Motor neuron (in vitro differentiated cells): ENCODE measurements around the gene UBL3. TPM values are rescaled to one million over a fixed set of nuclear protein-coding genes. Genes with fewer than 3 reads are reported as not detected.

Experiments
- ATAC-seq, 8 experiments: fragments of 200-7000 bp; cut with Tn5 transposase; replicated peaks in 6 of 8; 2 replicates each; pipeline ENCODE4 v1.8.0; 2021; ENCODE audit warnings: mild to moderate bottlenecking in 8 of 8, moderate library complexity in 8 of 8
- H3K27ac ChIP-seq, 2 donors: fragments of 250-450 bp; sonication (Bioruptor Pico); 2 replicates each; pipeline ENCODE4 v1.9.0; 2021; ENCODE audit warnings: antibody characterized with exemption in 2 of 2, mild to moderate bottlenecking in 2 of 2, moderate library complexity in 1 of 2
- H3K4me1 ChIP-seq, 2 donors: fragments of 250-450 bp; sonication (Bioruptor Pico); replicated peaks in 1 of 2; 2 replicates each; pipeline ENCODE4 v1.6.1; 2021; ENCODE audit warnings: antibody characterized with exemption in 2 of 2, mild to moderate bottlenecking in 2 of 2, moderate library complexity in 1 of 2
- H3K4me3 ChIP-seq, 5 donors: fragments of 250-450 bp; sonication (Bioruptor Pico); 2 replicates each; pipeline ENCODE4 v1.9.0; 2021; ENCODE audit warnings: antibody characterized with exemption in 5 of 5, mild to moderate bottlenecking in 5 of 5, moderate library complexity in 4 of 5
- whole genome bisulfite sequencing, 10 experiments: fragments of 450-650 bp; shearing (Covaris generic); methylation state at CpG; one replicate each; pipeline ENCODE4 v1.0.0; 2022; 5-methylcytosine and 5-hydroxymethylcytosine counted together
- in situ Hi-C, 9 experiments: fragments of 400-800 bp; cut with MboI; loops; one replicate each; pipeline ENCODE4 v1.15.0; 2021; ENCODE audit warnings: low sequenced_read_pairs in 9 of 9, low pct_unique_long_range_greater_than_20kb in 2 of 9; ENCODE audit not compliant: unreplicated experiment in 9 of 9
- total RNA-seq, 8 experiments: library from RNA; unstranded; fragments of 300-600 nt; gene quantifications; 2 replicates each; pipeline versions ENCODE4 v1.2.3 to v1.2.4, GENCODE V29; 2022

UBL3 gene
- total RNA-seq, 8 experiments from 2014 or later = 11.6 to 39.0 (median 23.2) TPM

DNA sequence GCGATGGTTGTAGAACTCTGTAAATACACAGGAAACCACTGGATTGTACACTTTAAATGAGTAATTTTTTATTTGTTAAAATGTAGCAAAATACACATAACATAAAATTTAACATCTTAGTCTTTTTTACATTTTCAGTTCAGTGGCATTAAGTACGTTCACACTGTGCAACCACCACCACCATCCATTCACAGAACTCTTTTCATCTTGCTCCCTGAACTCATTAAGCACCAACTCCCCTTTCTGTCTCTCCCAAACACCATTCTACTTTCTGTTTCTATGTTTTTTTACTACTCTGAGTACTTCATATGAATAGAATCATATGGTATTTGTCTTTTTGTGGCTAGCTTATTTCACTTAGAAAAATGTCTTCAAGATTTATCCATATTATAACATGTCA, 2.7 kb upstream of the UBL3 start:
- ATAC-seq = no peak
- Histone ChIP-seq H3K4me3 (no peak overlapping the region), H3K4me1 (no peaks in the 10 kb centered on the region), H3K27ac (no peak overlapping the region)
- WGBS, 10 experiments = 43 to 94% (median 83%) methylated on average over 1 to 2 of the region's 2 CpGs; no CpG with 5 or more reads in 1 of the 10 experiments
- in situ Hi-C loops = no loop called here

DNA sequence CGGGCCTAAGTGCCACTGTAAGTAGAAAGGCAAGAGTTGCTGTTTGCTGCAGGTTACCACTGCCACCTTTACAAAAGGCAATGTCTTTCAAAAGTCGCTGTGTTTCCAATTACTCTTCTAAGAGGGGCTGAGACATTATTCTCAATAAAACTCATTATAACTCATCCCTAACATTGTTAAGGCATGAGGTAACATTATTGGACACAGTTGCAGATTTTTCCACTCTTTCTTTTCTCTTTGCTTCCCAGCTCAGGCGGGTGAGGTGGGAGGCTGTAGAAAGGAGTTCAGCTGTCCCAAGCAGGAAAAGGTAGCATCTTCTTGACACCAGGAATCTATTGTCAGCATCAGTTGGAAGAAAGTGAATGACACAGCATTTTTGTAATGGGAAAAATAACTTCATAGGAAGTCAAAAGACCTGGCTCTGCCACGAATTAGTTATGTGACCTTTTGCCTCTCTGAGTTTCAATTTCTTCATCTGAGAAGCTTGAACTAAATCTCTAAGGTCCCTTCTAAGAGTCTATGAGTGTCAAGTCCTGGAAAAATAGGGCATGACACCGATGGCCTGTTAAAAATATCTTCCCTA, 2.1 kb upstream of the UBL3 start:
- in situ Hi-C loops = no loop called here
- 0 to 100% (median 76%) methylated on average over 1 to 4 of the region's 5 CpGs; no CpG with 5 or more reads in 1 of the 10 experiments for WGBS, 10 experiments
- ATAC-seq = no peak
- Histone ChIP-seq H3K27ac (no peak overlapping the region), H3K4me3 (no peak overlapping the region), H3K4me1 (no peaks in the 10 kb centered on the region)

- WGBS, 10 experiments = 0 to 1% (median 0%) methylated on average over 4 to 19 of the region's 50 CpGs; no CpG with 5 or more reads in 5 of the 10 experiments
- Histone ChIP-seq H3K4me3 (peak overlapping the region; percentile 57 to 97 (median 87)), H3K27ac (peak overlapping the region; percentile 94 to 97), H3K4me1 (peaks cover 0 to 12% of the 10 kb centered on the region in 2 donors)
- in situ Hi-C loops = loop anchor here in 3 of 9 experiments (10.0 to 25.0 kb wide), 2 partner anchors 255 to 263 kb away; no protein-coding TSS in a partner anchor
- ATAC-seq = peak; percentile 22 to 55 (median 46)
These were observed 645 bp downstream of the UBL3 start for GRCh38 chr13:29849731-29850212.

- Histone ChIP-seq H3K4me1 (peaks cover 0 to 12% of the 10 kb centered on the region in 2 donors), H3K27ac (peak overlapping the region; percentile 94 to 97), H3K4me3 (peak overlapping the region; percentile 57 to 97 (median 87))
- in situ Hi-C loops = loop anchor here in 3 of 9 experiments (10.0 to 25.0 kb wide), 2 partner anchors 256 to 263 kb away; no protein-coding TSS in a partner anchor
- 0 to 2% (median 0%) methylated on average over 4 to 23 of the region's 24 CpGs for WGBS, 10 experiments
- ATAC-seq = peak in 1 of 8 experiments; percentile 1
These were observed 1.3 kb downstream of the UBL3 start for GRCh38 chr13:29849071-29849631.

DNA sequence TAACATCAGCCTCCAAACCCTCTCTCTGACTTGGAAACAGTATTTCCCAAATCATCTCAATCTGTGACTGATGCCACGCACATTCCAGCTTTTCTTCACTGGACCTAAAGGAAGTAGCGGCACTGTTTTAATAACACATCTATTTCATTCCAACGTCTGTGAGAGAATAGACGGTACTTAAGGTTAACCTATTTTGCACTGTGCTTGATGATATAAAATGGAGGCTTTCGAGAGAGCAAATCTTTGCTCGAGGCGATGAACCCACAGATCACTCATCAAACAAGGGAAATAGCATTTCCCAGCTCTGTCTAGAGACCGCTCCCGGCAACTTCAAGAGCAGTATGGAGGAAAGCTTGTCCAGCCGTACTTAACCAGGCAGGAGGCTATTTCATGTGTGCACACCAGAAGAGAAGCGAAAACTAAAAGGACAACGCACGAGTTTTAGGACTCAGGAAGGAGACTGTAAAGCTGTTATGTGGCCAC, 2.9 kb downstream of the UBL3 start:
- peak; percentile 1 to 27 (median 4) for ATAC-seq
- H3K4me3 ChIP-seq = peak overlapping the region; percentile 57 to 97 (median 87)
- peaks cover 0 to 12% of the 10 kb centered on the region in 2 donors for H3K4me1 ChIP-seq
- H3K27ac ChIP-seq = no peak overlapping the region
- in situ Hi-C loops = loop anchor here in 3 of 9 experiments (10.0 to 25.0 kb wide), 2 partner anchors 257 to 265 kb away; no protein-coding TSS in a partner anchor
- WGBS, 10 experiments = 0 to 11% (median 5%) methylated on average over 2 to 11 of the region's 13 CpGs; no CpG with 5 or more reads in 1 of the 10 experiments

DNA sequence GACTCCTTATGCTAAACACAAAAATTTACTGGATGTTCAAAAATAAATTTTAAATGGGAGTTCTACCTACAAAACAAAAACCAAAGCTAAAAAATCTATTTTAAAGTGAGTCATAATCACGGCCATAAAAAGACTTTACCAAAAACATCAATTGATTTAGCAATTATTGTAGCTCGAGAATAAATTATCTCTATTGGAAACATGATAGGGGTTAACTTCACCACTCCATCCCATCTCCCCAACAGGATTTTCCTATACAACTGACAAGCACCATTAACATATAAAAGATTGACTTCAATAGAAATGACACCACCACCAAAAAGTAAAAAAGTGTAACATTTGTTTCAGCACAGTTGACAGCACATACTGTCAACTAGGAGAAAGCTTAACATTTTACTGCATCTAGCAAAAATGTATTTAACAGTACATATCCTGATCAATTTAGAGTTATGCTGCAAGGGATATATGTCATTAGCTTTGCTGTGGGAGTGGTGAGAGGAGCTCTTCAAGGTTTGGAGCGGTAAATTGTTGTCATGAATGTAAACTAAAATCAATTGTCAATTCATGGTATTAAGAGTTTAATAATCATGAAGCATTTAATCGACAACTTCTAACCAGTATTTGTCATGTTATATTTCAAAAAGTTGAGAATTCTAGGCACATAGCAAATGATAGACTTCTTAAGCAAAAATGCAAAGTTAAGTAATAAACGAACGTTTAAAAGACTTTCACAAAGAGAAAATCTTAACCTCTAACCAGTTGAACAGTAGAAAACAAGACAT, 3.8 kb downstream of the UBL3 start:
- 0 to 35% (median 17%) methylated on average over 1 to 6 of the region's 6 CpGs for whole genome bisulfite sequencing, 10 experiments
- no peak for ATAC-seq
- Histone ChIP-seq H3K4me1 (peaks cover 2 to 12% of the 10 kb centered on the region in 2 donors), H3K4me3 (peak overlapping the region; percentile 57 to 97 (median 87)), H3K27ac (no peak overlapping the region)
- in situ Hi-C loops = loop anchor here in 3 of 9 experiments (10.0 to 25.0 kb wide), 2 partner anchors 258 to 266 kb away; no protein-coding TSS in a partner anchor

DNA sequence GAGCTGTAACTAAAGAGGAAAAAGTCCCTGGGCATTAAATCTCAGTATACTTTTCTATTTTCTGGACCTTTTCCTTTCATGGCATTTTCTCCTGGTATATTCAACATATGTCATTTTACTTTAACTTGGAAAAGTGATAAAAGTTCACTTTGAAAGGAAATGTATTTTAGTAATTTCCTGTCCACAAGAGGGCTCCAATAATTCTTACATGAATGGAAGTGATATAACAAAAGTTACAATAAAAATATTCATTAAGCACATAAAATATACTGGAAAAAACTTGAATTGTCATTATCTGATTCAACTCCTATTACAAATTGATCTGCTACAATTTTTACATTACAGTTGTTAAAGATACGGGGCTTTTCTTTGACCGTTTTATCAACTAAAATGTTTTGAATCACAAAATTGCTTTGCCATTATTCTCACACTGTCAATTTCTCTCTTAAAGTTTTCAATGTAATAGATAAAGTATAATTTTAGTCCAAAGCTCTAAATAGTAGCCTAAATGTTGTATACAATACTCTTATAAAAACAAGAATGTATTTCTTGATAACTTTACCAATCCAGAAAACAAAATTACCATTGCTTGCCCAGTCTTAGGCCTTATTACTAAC, 4.9 kb downstream of the UBL3 start:
- in situ Hi-C loops = loop anchor here in 3 of 9 experiments (10.0 to 25.0 kb wide), 2 partner anchors 259 to 267 kb away; no protein-coding TSS in a partner anchor

DNA sequence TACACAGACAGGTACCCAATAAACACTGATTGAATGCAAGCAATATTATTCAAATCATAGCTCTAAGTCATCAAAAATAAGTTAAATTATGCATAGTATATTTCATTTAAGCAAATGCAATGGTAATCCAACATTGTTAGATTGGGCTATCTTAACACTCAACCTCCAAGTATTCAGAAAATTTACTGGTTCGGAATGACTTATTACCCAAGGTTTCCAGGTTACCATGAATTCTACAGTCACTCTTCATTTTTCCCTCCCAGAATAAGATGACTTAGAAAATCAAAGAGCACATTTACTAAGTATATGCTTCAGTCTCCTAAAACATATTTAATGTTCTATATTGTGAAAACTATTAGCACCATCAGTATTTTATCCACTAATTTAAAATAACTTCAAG, 6.0 kb downstream of the UBL3 start:
- in situ Hi-C loops = loop anchor here in 3 of 9 experiments (10.0 to 25.0 kb wide), 2 partner anchors 260 to 268 kb away; no protein-coding TSS in a partner anchor
- Histone ChIP-seq H3K27ac (no peak overlapping the region), H3K4me1 (peaks cover 6 to 12% of the 10 kb centered on the region in 2 donors), H3K4me3 (no peak overlapping the region)
- ATAC-seq = no peak
- 40 to 100% (median 88%) methylated on average over 1 of the region's 1 CpG; no CpG with 5 or more reads in 4 of the 10 experiments for WGBS, 10 experiments

More for the DNA sequence above, 4.9 kb downstream of the UBL3 start:
- Histone ChIP-seq H3K4me1 (peaks cover 6 to 12% of the 10 kb centered on the region in 2 donors), H3K27ac (no peak overlapping the region), H3K4me3 (peak overlapping the region in 3 of 5 donors; percentile 57 to 87 (median 66))
- ATAC-seq = no peak
- WGBS, 10 experiments = 44 to 100% (median 74%) methylated on average over 1 to 2 of the region's 2 CpGs; no CpG with 5 or more reads in 3 of the 10 experiments

GRCh38 chr13:29840585-29840984, 9.8 kb downstream of the UBL3 start:
- WGBS, 10 experiments = 6 to 100% (median 78%) methylated on average over 2 to 3 of the region's 3 CpGs
- peaks cover 6% of the 10 kb centered on the region in 2 donors for H3K4me1 ChIP-seq
- H3K4me3 ChIP-seq = no peak overlapping the region
- H3K27ac ChIP-seq = no peak overlapping the region
- in situ Hi-C loops = loop anchor here in 3 of 9 experiments (10.0 to 25.0 kb wide), 2 partner anchors 264 to 272 kb away; no protein-coding TSS in a partner anchor
- peak in 1 of 8 experiments; percentile 31 for ATAC-seq

GRCh38 chr13:29835280-29836061, 14.9 kb downstream of the UBL3 start:
- ATAC-seq = no peak
- Histone ChIP-seq H3K27ac (no peak overlapping the region), H3K4me3 (no peak overlapping the region), H3K4me1 (no peaks in the 10 kb centered on the region)
- in situ Hi-C loops = loop anchor here in 2 of 9 experiments (25.0 kb wide), 1 partner anchor 277 kb away; no protein-coding TSS in a partner anchor
- WGBS, 10 experiments = 91 to 100% (median 100%) methylated on average over 1 to 8 of the region's 9 CpGs; no CpG with 5 or more reads in 4 of the 10 experiments

- WGBS, 10 experiments = 96 to 100% (median 100%) methylated on average over 1 to 6 of the region's 6 CpGs; no CpG with 5 or more reads in 1 of the 10 experiments
- Histone ChIP-seq H3K4me1 (no peaks in the 10 kb centered on the region), H3K27ac (no peak overlapping the region), H3K4me3 (no peak overlapping the region)
- in situ Hi-C loops = loop anchor here in 2 of 9 experiments (25.0 kb wide), 1 partner anchor 279 kb away; no protein-coding TSS in a partner anchor
- no peak for ATAC-seq
These were observed 17.6 kb downstream of the UBL3 start for GRCh38 chr13:29832761-29833298.
